Suppressor macrophage (primary cell): ENCODE data around the gene PEX26.
"Not testable (repeated sequence)": the region's sequence is repeated elsewhere in the genome, so short reads cannot be mapped to it uniquely, and the experiment has no call there.

Source experiments
- DNase-seq, 4 experiments: peaks; one replicate each; pipeline ENCODE4 v3.0.0-alpha.2; 2020 to 2022
- total RNA-seq, 17 experiments: gene quantifications; one replicate each; lab custom pipeline; 2026; ENCODE audit warnings: mixed read lengths in 6 of 17, inconsistent platforms in 3 of 17; lab: John Stamatoyannopoulos, UW

PEX26 gene
- 35.0 to 63.6 (median 56.7) reads per million in 17 experiments for total RNA-seq

DNA sequence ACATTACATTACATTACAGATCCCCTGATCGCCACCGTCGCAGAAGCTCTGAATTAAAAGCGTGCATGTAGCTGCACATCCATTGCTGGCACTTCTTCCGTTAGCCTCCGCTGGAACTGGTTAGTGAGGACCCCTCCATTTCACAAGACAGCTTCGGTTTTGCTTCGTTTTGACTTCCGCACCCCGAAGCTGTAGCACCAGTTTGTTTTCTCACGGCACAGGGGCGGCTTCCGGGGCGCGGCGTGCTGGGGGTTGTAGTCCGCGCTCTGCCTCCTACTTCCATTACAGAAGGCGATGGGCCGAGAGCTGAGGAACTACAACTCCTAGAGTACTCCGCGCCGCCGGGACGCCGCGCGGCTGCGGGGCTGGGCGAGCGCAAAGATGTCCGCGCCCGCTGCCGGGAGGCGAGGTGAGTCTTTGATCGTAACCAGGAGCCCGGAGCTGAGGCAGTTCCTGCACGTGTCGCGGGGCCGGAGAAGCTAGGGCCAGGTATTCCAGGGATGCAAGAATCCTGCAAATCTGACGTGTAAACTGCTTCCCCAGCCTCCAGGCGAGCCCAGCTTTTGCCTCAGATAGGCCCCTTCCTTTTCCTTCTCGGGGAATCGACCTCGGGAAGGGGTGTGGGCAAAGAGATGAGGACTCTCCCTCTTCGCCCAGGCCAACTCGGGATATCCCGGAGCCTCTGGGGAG, at the start of gene PEX26:
Gene PEX26, plus strand, starts transcription at position 352 of the 690 bp plus-strand sequence. CDS start 387 bp downstream, outside the sequence.
- peak; percentile 96 to 98 (median 98) for DNase-seq

DNA sequence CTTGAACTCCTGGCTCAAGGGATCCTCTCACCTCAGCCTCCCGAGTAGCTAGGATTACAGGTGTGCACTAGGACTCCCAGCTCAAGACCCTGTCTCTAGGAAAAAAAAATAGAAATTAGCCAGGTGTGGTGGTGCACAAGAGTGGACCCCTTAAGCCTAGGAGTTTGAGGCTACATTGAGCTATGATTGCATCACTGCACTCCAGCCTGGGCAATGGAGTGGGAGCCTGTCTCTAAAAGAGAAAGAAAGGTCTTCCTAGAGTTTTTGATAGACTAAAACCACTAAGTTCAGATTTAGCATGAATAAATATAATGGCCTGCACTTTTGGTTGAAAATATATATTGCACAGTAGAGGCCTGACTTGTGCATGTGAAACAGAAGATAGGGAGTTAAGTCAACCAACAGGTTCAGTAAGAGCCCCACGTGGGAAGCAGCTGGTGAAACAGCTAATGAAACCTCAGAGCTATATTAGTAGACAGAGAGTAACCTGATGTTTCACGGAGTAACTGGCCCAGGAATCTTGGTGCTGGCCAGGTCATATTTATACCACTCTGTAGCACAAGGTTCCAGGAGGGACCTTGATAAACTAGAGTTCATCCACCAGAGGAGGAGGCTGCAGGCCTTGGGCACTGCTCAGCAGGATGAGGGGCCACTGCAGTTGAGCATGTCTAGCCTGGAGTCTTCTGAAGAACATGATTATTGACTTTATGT, 48.8 kb upstream of the PEX26 start:
- no peak for DNase-seq

DNA sequence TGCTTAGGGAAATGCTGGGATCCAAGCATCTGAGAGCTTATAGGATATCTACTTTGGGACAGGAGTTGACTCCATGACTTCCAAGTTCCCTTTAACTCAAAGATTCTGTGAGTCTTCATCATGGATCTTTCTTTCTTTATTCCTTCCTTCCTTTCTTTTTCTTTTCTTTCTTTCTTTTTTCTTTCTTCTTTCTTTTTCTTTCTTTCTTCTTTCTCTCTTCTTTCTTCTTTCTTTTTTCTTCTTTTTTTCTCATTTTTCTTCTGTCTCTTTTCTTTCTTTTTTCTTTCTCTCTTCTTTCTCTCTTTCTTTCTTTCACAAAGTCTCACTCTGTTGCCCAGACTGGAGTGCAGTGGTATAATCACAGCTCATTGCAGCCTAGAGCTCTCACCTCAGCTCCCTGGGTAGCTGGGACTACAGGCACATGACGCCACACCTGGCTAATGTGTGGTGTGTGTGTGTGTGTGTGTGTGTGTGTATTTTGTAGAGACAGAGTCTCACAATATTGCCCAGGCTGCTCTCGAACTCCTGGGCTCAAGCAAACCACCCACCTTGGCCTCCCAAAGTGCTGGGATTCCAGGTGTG, 48.0 kb upstream of the PEX26 start:
- no peak for DNase-seq

- no peak for DNase-seq
Observed at GRCh38 chr22:18031695-18032454, 45.9 kb upstream of the PEX26 start.

- DNase-seq: no peak
Observed at GRCh38 chr22:18032455-18033101, 45.2 kb upstream of the PEX26 start.

- no peak for DNase-seq
Observed at GRCh38 chr22:18033204-18033998, 44.4 kb upstream of the PEX26 start.

DNA sequence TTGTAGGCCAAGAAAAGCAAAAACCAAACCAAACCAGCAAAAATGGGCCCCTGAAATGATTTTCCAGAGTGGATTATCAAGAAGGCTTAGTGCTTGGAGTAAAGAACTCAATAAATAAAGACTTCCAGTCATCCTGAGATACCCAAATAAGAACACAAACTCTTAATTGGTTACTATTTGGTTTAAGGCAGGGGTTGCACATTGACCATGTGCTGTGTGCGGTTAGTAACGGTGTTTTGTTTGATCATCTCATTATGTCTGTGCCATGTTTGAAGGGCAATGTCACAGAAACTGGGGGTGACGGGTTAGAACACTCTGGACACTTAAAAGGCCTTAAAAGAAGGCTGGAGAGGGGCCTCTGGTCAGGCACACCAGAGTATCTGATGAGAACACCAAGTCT, 43.7 kb upstream of the PEX26 start:
- DNase-seq: no peak

DNA sequence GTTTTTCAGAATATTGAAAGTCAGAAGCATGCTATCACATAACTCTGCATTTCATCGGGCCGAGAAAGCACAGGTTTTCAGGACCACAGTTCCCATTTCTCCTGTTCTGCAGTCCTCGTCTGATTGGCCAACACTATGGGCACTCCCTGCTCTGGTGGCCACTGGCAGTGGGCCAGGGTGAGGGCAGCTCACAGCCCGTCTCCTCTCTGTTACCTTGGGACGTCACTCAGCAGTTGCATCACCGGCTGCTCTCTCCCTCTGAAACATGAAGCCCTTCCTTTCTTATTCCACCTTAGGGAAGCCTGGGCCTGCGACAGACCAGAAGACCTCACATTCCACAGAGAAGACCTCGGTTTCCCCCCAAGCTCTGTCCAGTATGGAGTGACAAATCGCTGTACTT, 42.0 kb upstream of the PEX26 start:
- peak in 1 of 4 experiments; percentile 33 for DNase-seq

DNA sequence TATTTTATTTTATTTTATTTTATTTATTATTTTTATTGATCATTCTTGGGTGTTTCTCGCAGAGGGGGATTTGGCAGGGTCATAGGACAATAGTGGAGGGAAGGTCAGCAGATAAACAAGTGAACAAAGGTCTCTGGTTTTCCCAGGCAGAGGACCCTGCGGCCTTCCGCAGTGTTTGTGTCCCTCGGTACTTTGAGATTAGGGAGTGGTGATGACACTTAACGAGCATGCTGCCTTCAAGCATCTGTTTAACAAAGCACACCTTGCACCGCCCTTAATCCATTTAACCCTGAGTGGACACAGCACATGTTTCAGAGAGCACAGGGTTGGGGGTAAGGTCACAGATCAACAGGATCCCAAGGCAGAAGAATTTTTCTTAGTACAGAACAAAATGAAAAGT, 36.9 kb upstream of the PEX26 start:
- DNase-seq: not testable (repeated sequence)

GRCh38 chr22:18042685-18043084, 35.1 kb upstream of the PEX26 start:
- DNase-seq: no peak

- DNase-seq: no peak
Observed at GRCh38 chr22:18044548-18045271, 33.1 kb upstream of the PEX26 start.

GRCh38 chr22:18045794-18046193, 32.0 kb upstream of the PEX26 start:
- no peak for DNase-seq

- DNase-seq: no peak
Observed at GRCh38 chr22:18048041-18048440, 29.7 kb upstream of the PEX26 start.

- no peak for DNase-seq
Observed at GRCh38 chr22:18048441-18048898, 29.3 kb upstream of the PEX26 start.

DNA sequence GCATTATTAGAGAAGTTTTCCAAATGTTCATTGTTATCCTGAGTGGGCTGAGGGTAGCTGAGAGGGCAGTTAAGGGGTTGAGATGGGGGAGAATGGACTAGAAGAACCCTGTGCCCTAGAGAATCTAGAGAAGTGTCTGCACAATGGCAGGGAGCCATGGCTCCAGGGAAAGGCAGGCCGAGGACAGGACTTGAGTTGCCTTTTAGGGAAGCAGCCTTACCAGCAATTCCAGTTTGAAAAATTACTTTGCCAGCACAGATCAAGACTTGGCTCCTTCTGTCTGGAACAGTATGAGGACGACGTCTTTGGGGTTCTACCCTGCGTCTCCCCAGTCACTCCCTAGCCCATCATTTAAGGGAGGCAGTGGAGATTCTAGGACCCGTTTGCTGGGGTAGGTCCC, 27.7 kb upstream of the PEX26 start:
- no peak for DNase-seq

DNA sequence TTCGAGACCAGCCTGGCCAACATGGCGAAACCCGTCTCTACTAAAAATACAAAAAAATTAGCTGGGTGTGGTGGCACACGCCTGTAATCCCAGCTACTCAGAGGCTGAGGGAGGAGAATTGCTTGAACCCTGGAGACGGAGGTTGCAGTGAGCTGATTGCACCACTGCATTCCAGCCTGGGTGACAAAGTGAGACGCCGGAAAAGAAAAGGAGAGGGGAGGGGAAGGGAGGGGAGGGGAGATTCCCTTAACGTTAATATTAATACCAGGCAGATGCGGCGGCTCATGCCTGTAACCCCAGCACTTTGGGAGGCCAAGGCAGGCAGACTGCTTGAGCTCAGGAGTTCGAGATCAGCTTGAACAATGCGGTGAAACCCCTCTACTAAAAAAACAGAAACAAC, 26.7 kb upstream of the PEX26 start:
- not testable (repeated sequence) for DNase-seq

DNA sequence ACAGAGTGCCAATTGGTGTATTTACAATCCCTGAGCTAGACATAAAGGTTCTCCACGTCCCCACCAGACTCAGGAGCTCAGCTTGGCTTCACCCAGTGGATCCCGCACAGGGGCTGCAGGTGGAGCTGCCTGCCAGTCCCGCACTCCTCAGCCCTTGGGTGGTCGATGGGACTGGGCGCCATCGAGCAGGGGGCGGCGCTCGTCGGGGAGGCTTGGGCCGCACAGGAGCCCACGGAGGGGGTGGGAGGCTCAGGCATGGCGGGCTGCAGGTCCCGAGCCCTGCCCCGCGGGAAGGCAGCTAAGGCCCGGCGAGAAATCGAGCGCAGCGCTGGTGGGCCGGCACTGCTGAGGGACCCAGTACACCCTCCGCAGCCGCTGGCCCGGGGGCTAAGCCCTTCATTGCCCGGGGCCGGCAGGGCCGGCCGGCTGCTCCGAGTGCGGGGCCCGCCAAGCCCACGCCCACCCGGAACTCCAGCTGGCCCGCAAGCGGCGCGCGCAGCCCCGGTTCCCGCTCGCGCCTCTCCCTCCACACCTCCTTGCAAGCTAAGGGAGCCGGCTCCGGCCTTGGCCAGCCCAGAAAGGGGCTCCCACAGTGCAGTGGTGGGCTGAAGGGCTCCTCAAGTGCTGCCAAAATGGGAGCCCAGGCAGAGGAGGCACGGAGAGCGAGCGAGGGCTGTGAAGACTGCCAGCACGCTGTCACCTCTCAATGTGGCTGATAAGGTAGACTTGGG, 24.4 kb upstream of the PEX26 start:
- not testable (repeated sequence) for DNase-seq

- DNase-seq: no peak
Observed at GRCh38 chr22:18055619-18056160, 22.1 kb upstream of the PEX26 start.

- peak; percentile 63 to 81 (median 74) for DNase-seq
Observed at GRCh38 chr22:18056161-18056666, 21.6 kb upstream of the PEX26 start.
